ENCODE measurements around the gene SIRT2.
"Not testable (repeated sequence)": the region's sequence is repeated elsewhere in the genome, so short reads cannot be mapped to it uniquely, and the experiment has no call there.

SIRT2 gene

GRCh38 chr19:38892841-38893240, 6.6 kb downstream of the SIRT2 start:
- DNase-seq = no peak
- Mint-ChIP-seq H3K4me1 (ENCODE audit: low read depth) (peaks cover 9% of the 10 kb centered on the region), H3K27ac (peak overlapping the region; percentile 37), H3K27me3 (no peaks in the 10 kb centered on the region), H3K36me3 (ENCODE audit: low read depth) (peaks cover 24% of the 10 kb centered on the region), H3K9me3 (no peaks in the 10 kb centered on the region), H3K4me3 (no peak overlapping the region)

- no peaks in the 10 kb centered on the region for H3K4me1 Mint-ChIP-seq (ENCODE audit: low read depth)
- H3K36me3 Mint-ChIP-seq (ENCODE audit: low read depth) = peaks cover 27% of the 10 kb centered on the region
- DNase-seq = no peak
- H3K27me3 Mint-ChIP-seq = no peaks in the 10 kb centered on the region
- H3K9me3 Mint-ChIP-seq = no peaks in the 10 kb centered on the region
- no peak overlapping the region for H3K4me3 Mint-ChIP-seq
- peak overlapping the region; percentile 18 for H3K27ac Mint-ChIP-seq
These were observed 7.6 kb downstream of the SIRT2 start for GRCh38 chr19:38891771-38892170.

- no peaks in the 10 kb centered on the region for H3K4me1 Mint-ChIP-seq (ENCODE audit: low read depth)
- H3K9me3 Mint-ChIP-seq = no peaks in the 10 kb centered on the region
- no peak overlapping the region for H3K4me3 Mint-ChIP-seq
- peaks cover 29% of the 10 kb centered on the region for H3K36me3 Mint-ChIP-seq (ENCODE audit: low read depth)
- DNase-seq = no peak
- H3K27ac Mint-ChIP-seq = no peak overlapping the region
- no peaks in the 10 kb centered on the region for H3K27me3 Mint-ChIP-seq
These were observed 8.7 kb downstream of the SIRT2 start for GRCh38 chr19:38890686-38891085.

- no peak for DNase-seq
- no peaks in the 10 kb centered on the region for H3K27me3 Mint-ChIP-seq
These were observed 9.6 kb downstream of the SIRT2 start for GRCh38 chr19:38889803-38890202.

GRCh38 chr19:38888876-38889275, 10.5 kb downstream of the SIRT2 start:
- no peak overlapping the region for H3K27ac Mint-ChIP-seq
- no peak for DNase-seq
- H3K36me3 Mint-ChIP-seq (ENCODE audit: low read depth) = peaks cover 29% of the 10 kb centered on the region
- H3K27me3 Mint-ChIP-seq = no peaks in the 10 kb centered on the region
- no peaks in the 10 kb centered on the region for H3K4me1 Mint-ChIP-seq (ENCODE audit: low read depth)
- no peak overlapping the region for H3K4me3 Mint-ChIP-seq
- no peaks in the 10 kb centered on the region for H3K9me3 Mint-ChIP-seq

More at GRCh38 chr19:38889803-38890202, 9.6 kb downstream of the SIRT2 start:
- no peak overlapping the region for H3K4me3 Mint-ChIP-seq
- H3K36me3 Mint-ChIP-seq (ENCODE audit: low read depth) = peaks cover 29% of the 10 kb centered on the region
- H3K4me1 Mint-ChIP-seq (ENCODE audit: low read depth) = no peaks in the 10 kb centered on the region
- no peak overlapping the region for H3K27ac Mint-ChIP-seq
- H3K9me3 Mint-ChIP-seq = no peaks in the 10 kb centered on the region

GRCh38 chr19:38884691-38885090, 14.7 kb downstream of the SIRT2 start:
- H3K9me3 Mint-ChIP-seq; DNase-seq; H3K27me3 Mint-ChIP-seq; H3K4me3 Mint-ChIP-seq; H3K4me1 Mint-ChIP-seq (ENCODE audit: low read depth): not testable (repeated sequence)
- Mint-ChIP-seq H3K36me3 (ENCODE audit: low read depth) (peaks cover 27% of the 10 kb centered on the region), H3K27ac (peak overlapping the region; percentile 48)

GRCh38 chr19:38883286-38883685, 16.1 kb downstream of the SIRT2 start:
- peaks cover 14% of the 10 kb centered on the region for H3K4me1 Mint-ChIP-seq (ENCODE audit: low read depth)
- DNase-seq = no peak
- peaks cover 19% of the 10 kb centered on the region for H3K36me3 Mint-ChIP-seq (ENCODE audit: low read depth)
- no peaks in the 10 kb centered on the region for H3K9me3 Mint-ChIP-seq
- H3K27me3 Mint-ChIP-seq = no peaks in the 10 kb centered on the region
- no peak overlapping the region for H3K4me3 Mint-ChIP-seq
- peak overlapping the region; percentile 20 for H3K27ac Mint-ChIP-seq

GRCh38 chr19:38880882-38881609, 18.4 kb downstream of the SIRT2 start:
- H3K4me1 Mint-ChIP-seq (ENCODE audit: low read depth) = peaks cover 35% of the 10 kb centered on the region
- H3K36me3 Mint-ChIP-seq (ENCODE audit: low read depth) = peaks cover 27% of the 10 kb centered on the region
- H3K27ac Mint-ChIP-seq = peak overlapping the region; percentile 46
- H3K27me3 Mint-ChIP-seq = no peaks in the 10 kb centered on the region
- DNase-seq = no peak
- no peaks in the 10 kb centered on the region for H3K9me3 Mint-ChIP-seq
- no peak overlapping the region for H3K4me3 Mint-ChIP-seq

GRCh38 chr19:38880076-38880881, 19.1 kb downstream of the SIRT2 start:
- Mint-ChIP-seq H3K4me1 (ENCODE audit: low read depth) (peaks cover 37% of the 10 kb centered on the region), H3K36me3 (ENCODE audit: low read depth) (peaks cover 32% of the 10 kb centered on the region)

GRCh38 chr19:38879400-38879751, 20.0 kb downstream of the SIRT2 start:
- H3K4me3 Mint-ChIP-seq = no peak overlapping the region
- H3K27ac Mint-ChIP-seq = peak overlapping the region; percentile 99

More at GRCh38 chr19:38880076-38880881, 19.1 kb downstream of the SIRT2 start:
- no peak for DNase-seq
- Mint-ChIP-seq H3K9me3 (no peaks in the 10 kb centered on the region), H3K27me3 (no peaks in the 10 kb centered on the region), H3K27ac (peak overlapping the region; percentile 99), H3K4me3 (no peak overlapping the region)

GRCh38 chr19:38878575-38879399, 20.6 kb downstream of the SIRT2 start:
- Mint-ChIP-seq H3K27ac (peak overlapping the region; percentile 99), H3K27me3 (no peaks in the 10 kb centered on the region), H3K4me3 (peak overlapping the region; percentile 97), H3K36me3 (ENCODE audit: low read depth) (peaks cover 41% of the 10 kb centered on the region), H3K9me3 (no peaks in the 10 kb centered on the region), H3K4me1 (ENCODE audit: low read depth) (peaks cover 37% of the 10 kb centered on the region)
- no peak for DNase-seq

More at GRCh38 chr19:38879400-38879751, 20.0 kb downstream of the SIRT2 start:
- no peak for DNase-seq
- Mint-ChIP-seq H3K4me1 (ENCODE audit: low read depth) (peaks cover 37% of the 10 kb centered on the region), H3K9me3 (no peaks in the 10 kb centered on the region), H3K27me3 (no peaks in the 10 kb centered on the region), H3K36me3 (ENCODE audit: low read depth) (peaks cover 35% of the 10 kb centered on the region)

GRCh38 chr19:38877781-38878574, 21.4 kb downstream of the SIRT2 start, which contains the start of gene RINL:
Gene RINL (minus strand): TSS chr19:38878275. CDS start chr19:38876742, 1,533 bp downstream.
- H3K9me3 Mint-ChIP-seq = no peaks in the 10 kb centered on the region
- peaks cover 41% of the 10 kb centered on the region for H3K4me1 Mint-ChIP-seq (ENCODE audit: low read depth)
- no peaks in the 10 kb centered on the region for H3K27me3 Mint-ChIP-seq
- DNase-seq = peak; percentile 81
- H3K27ac Mint-ChIP-seq = peak within 1 kb of the TSS; percentile 99
- peak within 1 kb of the TSS; percentile 97 for H3K4me3 Mint-ChIP-seq
- peaks cover 45% of the 10 kb centered on the region for H3K36me3 Mint-ChIP-seq (ENCODE audit: low read depth)

- no peak for DNase-seq
- Mint-ChIP-seq H3K9me3 (no peaks in the 10 kb centered on the region), H3K36me3 (ENCODE audit: low read depth) (peaks cover 55% of the 10 kb centered on the region), H3K4me1 (ENCODE audit: low read depth) (peaks cover 39% of the 10 kb centered on the region), H3K27ac (peak overlapping the region; percentile 99), H3K4me3 (peak overlapping the region; percentile 51), H3K27me3 (no peaks in the 10 kb centered on the region)
These were observed 23.6 kb downstream of the SIRT2 start for GRCh38 chr19:38875656-38876395.
